GM12891 (cell line): Measurements from ENCODE around the gene RNF113B.

Source experiments
- POLR2A ChIP-seq: IDR thresholded peaks from 2 replicates; pipeline ENCODE4 v1.6.1; 2011; ENCODE audit warnings: low read depth, low read length, control low read depth
- POLR2AphosphoS5 ChIP-seq: IDR thresholded peaks from 2 replicates; pipeline ENCODE4 v1.6.1; 2011; ENCODE audit warnings: low read depth, low read length, control low read depth
- SPI1 ChIP-seq: IDR thresholded peaks from 2 replicates; pipeline ENCODE4 v1.6.1; 2011; ENCODE audit warnings: low read depth, low read length, control low read depth
- TAF1 ChIP-seq: IDR thresholded peaks from 2 replicates; pipeline ENCODE4 v1.6.1; 2011; ENCODE audit warnings: low read depth, low read length, control low read depth

GRCh38 chr13:98226496-98226895, 49.4 kb upstream of the RNF113B start:
- no peak for TF ChIP-seq POLR2A
- no peak for TF ChIP-seq POLR2AphosphoS5
- TF ChIP-seq TAF1, result no peak
- no peak for TF ChIP-seq SPI1
